ENCODE data around the gene BANF2. TPM values are rescaled to one million over a fixed set of nuclear protein-coding genes. Genes with fewer than 3 reads are reported as not detected.

BANF2 gene
- total and polyA plus RNA-seq, 2 of the 4 experiments (the other 2 are of a cell fraction), result not detected

GRCh38 chr20:17682889-17683198 is 16.9 kb upstream of the BANF2 start (continued):
- TF ChIP-seq CTCF (conservative IDR thresholded peaks at IDR 0.05; ENCODE audit: low read depth, low read length), result no peak

GRCh38 chr20:17683218-17684076 is 16.3 kb upstream of the BANF2 start:
- no peak overlapping the region for H2BK5ac ChIP-seq (ENCODE audit: low read depth, low read length, poor library complexity, severe bottlenecking)
- ATAC-seq (ENCODE audit: low read depth), result no peak
- peak overlapping the region; percentile 63 for H2AK9ac ChIP-seq (replicated peaks; ENCODE audit: low read depth, low read length, poor library complexity)
- no TSS peak for BruUV-seq (replicated peaks)
- no peak overlapping the region for H3K4ac ChIP-seq (ENCODE audit: low read depth, low read length)
- H2AK5ac ChIP-seq (ENCODE audit: low read depth, low read length), result no peak overlapping the region
- H3K4me2 ChIP-seq (ENCODE audit: low read depth, low read length), result no peak overlapping the region
- DNase-seq, result no peak
- no peak overlapping the region for H3K27ac ChIP-seq (ENCODE audit: insufficient read depth, low read length)
- H3K14ac ChIP-seq (replicated peaks; ENCODE audit: low read depth, low read length), result no peak overlapping the region
- peaks cover 10% of the 10 kb centered on the region for H3K9me3 ChIP-seq (ENCODE audit: control insufficient read depth, insufficient read depth, low read length)
- no peak overlapping the region for H3K9ac ChIP-seq (ENCODE audit: low read depth, low read length)
- ChIA-PET POLR2A (ENCODE audit: unreplicated experiment) (interaction anchor here (2.0 kb wide), 1 partner anchor 158 kb away, joined by 5 read pairs; no protein-coding TSS in a partner anchor), CTCF (interaction anchor here (0.5 to 2.2 kb wide), 4 partner anchors 30 to 276 kb away, joined by 3 to 8 read pairs (median 3); no protein-coding TSS in a partner anchor)
- dilution Hi-C loops (cut with HindIII; ENCODE audit: low sequenced_read_pairs, unreplicated experiment), result no loop called here
- H3K23ac ChIP-seq (ENCODE audit: low read depth, low read length), result no peak overlapping the region; the same call in 1 of the 2 replicates
- H2BK20ac ChIP-seq (ENCODE audit: low read depth, low read length), result no peak overlapping the region
- WGBS, 2 experiments (ENCODE audit: extremely low coverage in 2 of 2, insufficient read length in 1 of 2), result 76% methylated on average over 5 of the region's 10 CpGs; no CpG with 5 or more reads in 1 of the 2 experiments
- H2AFZ ChIP-seq (replicated peaks; ENCODE audit: low read length, poor library complexity), result no peak overlapping the region
- peaks cover 25% of the 10 kb centered on the region for H4K20me1 ChIP-seq (ENCODE audit: insufficient read depth, low read length)
- intact Hi-C loops (cut with micrococcal nuclease), result loop anchor here (2.0 to 5.0 kb wide), 2 partner anchors 69 to 159 kb away; no protein-coding TSS in a partner anchor
- H3K56ac ChIP-seq (ENCODE audit: extremely low read depth, insufficient read depth, low read length), result no peak overlapping the region
- H3K79me1 ChIP-seq (ENCODE audit: low read depth in 1 of 2, low read length in 2 of 2), result peaks cover 0 to 20% of the 10 kb centered on the region in 2 experiments; a peak in 2 of 4 replicates
- H3K9me1 ChIP-seq (ENCODE audit: insufficient read depth, low read length), result peaks cover 16% of the 10 kb centered on the region
- in situ Hi-C loops (cut with MboI; ENCODE audit: low sequenced_read_pairs), result no loop called here
- H3K4me3 ChIP-seq (ENCODE audit: insufficient read depth, low read depth, low read length), result no peak overlapping the region
- no peak overlapping the region for H2BK120ac ChIP-seq (ENCODE audit: low read depth, low read length)
- peaks cover 4% of the 10 kb centered on the region for H3K27me3 ChIP-seq (ENCODE audit: control insufficient read depth, insufficient read depth, low read length)
- peaks cover 11% of the 10 kb centered on the region for H3K4me1 ChIP-seq (ENCODE audit: control insufficient read depth, insufficient read depth, low read length)
- peaks cover 14% of the 10 kb centered on the region for H3K36me3 ChIP-seq (ENCODE audit: control insufficient read depth, insufficient read depth, low read length)
- H3K18ac ChIP-seq (ENCODE audit: low read depth, low read length), result no peak overlapping the region
- H4K8ac ChIP-seq (ENCODE audit: low read depth in 2 of 2, low read length in 2 of 2), result no peak overlapping the region; a peak in 1 of 4 replicates
- H4K91ac ChIP-seq (ENCODE audit: insufficient read depth, low read depth, low read length), result no peak overlapping the region; the same call in 1 of the 2 replicates
- no peak overlapping the region for H4K5ac ChIP-seq (ENCODE audit: low read depth, low read length)
- 0 out of 3 replicates have a peak overlapping the region, but pooled peaks have one; percentile 76 for H2BK15ac ChIP-seq (ENCODE audit: low read depth, low read length)
- no peak for TF ChIP-seq CTCF (conservative IDR thresholded peaks at IDR 0.05; ENCODE audit: low read depth, low read length)
- no peak for TF ChIP-seq MXI1 (IDR thresholded peaks at IDR 0.05; ENCODE audit: borderline replicate concordance, low read depth, low read length)
- no peak for TF ChIP-seq CHD1 (IDR thresholded peaks at IDR 0.05; ENCODE audit: low read depth, low read length)
- no peak for TF ChIP-seq MAFK (IDR thresholded peaks at IDR 0.05; ENCODE audit: low read depth, low read length)
- TF ChIP-seq CEBPB (IDR thresholded peaks at IDR 0.05; ENCODE audit: low read depth, low read length), result no peak
- TF ChIP-seq RAD21 (IDR thresholded peaks at IDR 0.05; ENCODE audit: low read length), result no peak
- no peak for TF ChIP-seq ELK1 (IDR thresholded peaks at IDR 0.05; ENCODE audit: borderline replicate concordance, low read depth, low read length)
- TF ChIP-seq POLR2A (IDR thresholded peaks at IDR 0.05; ENCODE audit: low read depth, low read length), result no peak

Measured in IMR-90 (cell line).